ENCODE results near the gene RNF43.

RNF43 gene

DNA sequence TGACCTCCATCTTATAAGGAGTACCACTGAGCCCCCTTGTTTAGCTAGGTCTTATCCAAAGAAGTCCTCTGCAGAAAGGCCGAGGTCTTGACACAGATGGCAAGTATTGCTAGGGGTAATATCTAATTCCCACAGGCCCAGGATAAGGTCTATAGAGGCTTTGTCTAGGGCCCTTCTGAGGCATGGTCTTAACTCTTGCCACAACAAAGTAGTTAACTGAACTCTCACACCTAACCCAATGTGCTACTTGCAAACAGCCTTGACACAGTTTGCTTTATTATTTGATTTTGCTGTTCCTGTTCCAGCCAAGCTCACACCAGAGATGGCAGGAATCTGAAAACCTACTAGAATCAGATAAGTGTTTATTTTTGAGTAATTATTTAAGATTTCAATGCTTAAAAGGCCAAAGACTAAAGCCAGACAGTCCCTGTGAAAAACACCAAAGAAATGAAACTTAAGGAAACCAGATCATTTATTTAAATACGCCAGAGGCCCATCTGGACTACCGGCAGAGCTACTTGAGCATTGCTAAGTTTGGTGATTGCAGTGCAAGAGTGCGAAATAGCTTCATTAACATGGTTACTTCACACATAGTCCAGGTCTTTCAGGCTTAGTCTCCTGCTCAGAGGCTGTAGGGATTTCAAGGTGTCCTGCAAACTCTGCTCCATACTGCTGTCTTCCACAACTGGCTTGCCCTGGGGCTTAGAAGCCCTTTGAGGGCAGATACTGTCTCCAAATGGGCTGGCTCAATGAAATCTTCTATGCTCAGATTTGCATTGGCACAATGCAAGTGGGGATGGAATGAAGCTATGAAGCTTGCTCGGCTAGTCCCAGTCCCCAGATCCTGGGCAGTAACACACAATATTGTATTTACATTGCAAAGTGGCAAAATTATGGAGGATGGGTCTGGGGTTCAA is 36.9 kb downstream of the RNF43 start:
- no peak for DNase-seq

GRCh38 chr17:58379511-58379824 is 37.9 kb downstream of the RNF43 start:
- DNase-seq: no peak

DNA sequence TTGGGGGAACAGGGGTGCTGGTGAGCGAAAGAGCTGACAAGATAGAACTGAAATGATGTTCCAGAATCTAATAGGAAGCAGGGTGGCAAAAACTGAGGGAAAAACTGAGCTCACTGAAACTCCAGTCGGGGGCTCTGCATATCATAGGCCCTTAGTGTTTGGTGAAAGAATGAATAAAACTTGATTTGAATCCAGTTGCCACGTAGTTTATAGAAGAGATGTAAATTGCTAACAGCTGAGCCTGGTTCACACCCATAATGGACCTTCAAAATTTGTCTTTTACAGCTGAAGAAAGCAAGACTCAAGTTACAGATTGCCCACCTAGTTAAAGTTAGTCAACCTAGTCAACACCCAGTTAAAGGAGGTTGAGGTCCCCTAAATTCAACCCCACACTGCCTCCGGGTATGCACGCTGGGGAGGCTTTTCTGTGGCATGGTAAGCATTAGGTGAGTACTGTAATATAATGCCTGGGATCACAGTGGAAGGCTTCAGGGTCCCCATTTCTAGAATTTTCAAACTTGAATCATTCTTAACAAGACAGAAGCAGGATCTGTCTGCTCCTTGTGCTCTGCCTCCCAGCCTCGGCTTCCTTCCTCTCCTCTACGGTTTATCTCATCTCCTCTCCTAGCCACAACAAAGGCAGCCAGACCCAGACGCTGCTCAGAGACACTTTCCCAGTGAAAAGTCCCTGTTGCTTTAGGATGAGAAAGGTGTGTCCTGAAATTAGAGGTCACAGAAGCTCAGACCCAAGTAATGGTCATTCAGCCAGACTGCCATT is 38.4 kb downstream of the RNF43 start:
- DNase-seq: no peak

- DNase-seq: no peak
These were observed 39.7 kb downstream of the RNF43 start for GRCh38 chr17:58377661-58378060.

DNA sequence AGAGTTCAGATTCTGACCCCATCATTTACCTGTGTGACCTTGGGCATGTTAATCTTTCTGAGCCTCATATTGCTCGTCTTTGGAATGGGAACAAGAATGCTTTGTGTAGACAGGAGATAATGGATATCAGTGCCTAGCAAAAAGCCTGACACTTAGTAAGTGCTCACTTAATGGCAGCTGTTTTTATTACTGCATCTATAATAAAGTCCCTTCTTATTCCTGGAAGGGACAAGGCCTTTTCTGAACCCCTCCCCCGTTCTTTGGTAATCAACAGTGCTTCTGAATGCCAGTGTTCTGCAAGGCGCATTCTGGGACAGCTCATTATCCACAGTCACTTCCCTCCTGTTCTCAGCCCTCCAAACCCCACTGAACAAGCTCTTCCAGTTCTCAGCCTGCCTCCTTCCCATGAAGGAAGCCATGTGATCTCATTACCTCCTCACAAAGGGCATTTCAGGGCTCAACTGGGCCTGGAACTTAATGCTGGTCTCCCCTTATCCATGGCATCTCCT is 40.2 kb downstream of the RNF43 start:
- DNase-seq: no peak

DNA sequence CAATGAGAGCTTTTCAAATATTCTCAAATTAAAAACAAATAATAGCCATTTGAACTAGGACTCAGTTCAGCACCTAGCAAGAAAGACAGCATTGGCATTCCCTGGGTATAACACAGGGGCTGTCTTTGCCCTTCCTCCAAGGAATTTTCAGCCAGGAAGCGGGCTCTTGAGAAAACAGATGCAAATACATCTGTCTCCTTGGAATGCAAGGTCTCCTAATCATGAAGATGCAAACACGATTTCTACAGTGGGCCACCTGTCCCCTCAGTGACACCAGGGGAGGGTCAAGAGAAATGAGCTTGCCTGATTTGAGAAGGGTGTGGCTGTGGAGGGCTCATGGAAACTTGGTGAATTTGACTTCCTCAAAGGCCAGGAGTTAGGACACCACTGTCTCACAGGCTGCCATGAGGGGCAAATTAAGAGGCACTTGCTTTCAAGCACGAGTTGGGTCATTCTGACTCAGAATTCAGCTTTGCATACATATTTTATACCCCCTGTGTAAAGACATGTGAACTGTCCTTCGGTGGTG is 40.8 kb downstream of the RNF43 start:
- DNase-seq: no peak

DNA sequence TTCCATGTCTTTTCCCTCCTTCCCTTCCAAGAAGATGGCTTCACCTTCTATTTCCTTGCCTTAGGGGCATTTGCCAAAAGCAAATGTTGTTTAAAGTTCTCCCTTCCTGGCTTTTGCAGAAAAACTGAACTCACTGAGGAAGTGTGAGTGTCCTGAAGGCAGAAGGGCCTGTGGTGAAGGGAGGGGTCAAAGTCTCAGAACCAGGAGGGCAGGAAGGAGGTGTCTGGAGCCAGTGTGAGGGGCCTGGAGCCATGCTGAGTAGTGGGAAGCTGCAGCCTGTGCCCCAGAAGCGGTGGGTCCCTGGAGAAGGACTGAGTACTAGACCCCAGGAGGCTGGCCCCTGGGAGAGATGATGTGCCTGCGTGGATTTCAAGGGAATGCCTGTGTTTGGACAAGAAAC is 41.5 kb downstream of the RNF43 start:
- DNase-seq: no peak

DNA sequence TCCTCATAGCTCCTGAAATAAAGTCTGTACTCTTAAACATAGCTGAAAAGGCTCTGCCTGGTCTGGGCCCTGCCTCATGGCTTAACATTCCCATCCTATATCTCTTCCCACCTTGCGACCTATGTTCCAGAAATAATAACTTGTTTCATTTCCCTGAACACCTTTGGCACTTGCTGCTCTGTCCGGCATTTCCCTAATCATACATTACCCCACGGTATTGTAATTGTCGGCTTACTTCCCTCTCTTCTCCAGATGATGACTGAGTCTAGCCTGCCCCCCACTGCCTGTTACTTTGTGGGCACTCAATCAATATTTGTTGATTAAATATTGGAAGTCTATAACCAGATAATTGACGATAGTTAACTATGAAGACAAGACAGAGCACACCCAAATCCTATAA is 42.1 kb downstream of the RNF43 start:
- DNase-seq: no peak

DNA sequence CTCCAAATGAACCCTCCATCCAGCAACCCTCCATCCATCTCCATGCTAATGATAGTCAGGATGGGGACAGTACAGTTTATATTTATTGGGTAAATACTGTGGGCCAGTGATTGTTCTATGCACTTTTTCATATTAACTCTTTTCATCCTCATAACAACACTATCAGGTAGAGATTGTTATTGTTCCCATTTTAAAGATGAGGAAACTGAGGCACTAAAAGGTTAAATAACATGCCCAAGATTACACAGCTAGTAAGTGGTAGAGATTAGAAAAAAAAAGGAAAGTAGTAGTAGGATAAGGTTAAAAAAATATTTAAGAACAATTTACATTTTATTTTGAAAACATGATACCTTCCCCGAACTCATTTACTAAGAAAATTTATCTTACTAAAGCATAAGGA is 43.4 kb downstream of the RNF43 start:
- DNase-seq: no peak

DNA sequence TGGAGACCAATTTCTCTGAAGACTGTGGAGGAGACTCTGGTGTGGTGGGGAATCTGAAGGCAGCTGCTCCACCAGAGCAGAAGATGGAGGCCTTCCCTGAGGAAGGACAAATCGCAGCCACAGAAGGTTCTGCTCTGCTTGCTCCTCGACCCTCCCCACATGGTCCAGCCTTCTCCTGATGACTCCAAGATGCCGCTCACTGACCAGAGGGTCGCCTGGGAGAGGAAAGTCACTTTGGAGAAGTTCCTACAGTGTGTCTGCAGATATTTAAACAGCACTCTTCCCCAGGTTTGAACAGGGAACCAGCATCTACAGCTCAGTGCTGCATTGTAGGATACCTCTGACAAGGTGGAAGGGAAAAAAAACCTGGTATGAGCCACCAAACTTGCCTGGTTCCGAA is 44.3 kb downstream of the RNF43 start:
- DNase-seq: no peak

DNA sequence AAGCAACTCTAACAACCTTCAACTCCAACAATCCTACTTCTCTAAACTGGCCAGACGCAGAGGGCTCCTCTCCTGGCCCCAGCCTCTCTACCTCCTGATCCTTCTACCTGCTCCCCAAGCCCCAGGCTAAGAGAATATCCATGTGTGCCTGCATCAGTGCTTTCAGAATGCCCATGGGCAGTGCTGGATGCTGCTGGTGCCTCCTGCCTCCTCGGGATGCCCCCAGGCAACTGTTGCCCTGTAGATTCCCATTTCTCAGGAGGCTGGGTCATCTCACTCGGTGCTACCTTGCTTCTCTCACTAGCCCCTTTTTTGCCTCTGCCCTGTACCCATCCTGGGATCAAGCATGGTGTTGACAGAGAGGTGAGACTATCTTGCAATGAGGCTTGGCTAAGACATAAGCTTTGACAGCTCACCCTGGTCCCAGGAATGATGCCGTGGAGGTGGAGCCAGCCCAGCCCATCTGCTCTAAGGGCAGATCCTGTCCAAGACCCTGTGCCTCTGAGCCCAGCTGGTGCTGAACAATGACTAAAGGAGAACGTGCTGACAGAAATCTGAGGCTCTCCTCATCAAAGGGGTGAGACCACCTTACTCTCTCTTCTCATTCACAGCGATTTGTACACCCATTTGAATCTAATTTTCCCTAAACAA is 45.9 kb downstream of the RNF43 start:
- DNase-seq: no peak

- DNase-seq: no peak
These were observed 46.6 kb downstream of the RNF43 start for GRCh38 chr17:58370716-58371115.

DNA sequence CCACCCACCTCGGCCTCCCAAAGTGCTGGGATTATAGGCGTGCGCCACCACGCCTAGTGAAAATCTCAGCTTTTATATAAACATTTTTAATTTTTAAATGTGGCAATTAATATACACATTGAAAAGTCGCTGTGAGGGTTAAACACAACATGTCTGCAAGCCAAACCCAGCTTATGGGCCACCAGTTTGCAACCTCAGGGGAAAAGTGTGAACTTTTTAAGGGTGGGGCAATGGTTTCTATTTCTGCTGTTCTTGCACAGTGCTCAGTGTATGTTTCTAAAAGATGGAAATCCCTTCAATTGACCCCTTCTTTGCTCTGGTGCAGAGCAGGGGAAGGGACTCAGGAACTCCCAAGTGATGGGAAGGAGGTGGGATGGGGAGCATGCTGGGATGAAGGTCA is 47.0 kb downstream of the RNF43 start:
- no peak for DNase-seq

- DNase-seq: no peak
These were observed 47.9 kb downstream of the RNF43 start for GRCh38 chr17:58369214-58370031.

DNA sequence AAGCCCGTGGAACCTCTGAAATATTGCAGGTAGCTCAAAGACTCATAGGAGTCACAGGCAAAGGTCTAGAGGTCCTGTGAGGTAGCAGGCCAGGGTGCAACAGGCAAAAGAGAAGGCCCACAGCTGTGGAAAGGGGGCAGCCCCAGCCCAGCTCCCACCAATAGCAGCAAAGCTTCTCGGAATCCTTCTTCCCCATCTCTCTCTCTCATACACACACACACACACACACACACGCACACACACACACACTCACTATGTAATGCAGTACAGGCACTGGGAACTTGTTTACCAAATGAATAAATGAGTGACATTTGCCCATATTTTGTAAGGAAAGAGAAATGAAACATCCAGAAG is 48.5 kb downstream of the RNF43 start:
- no peak for DNase-seq
